ENCODE data around the gene RASGRF1. TPM values are rescaled to one million over a fixed set of nuclear protein-coding genes. Genes with fewer than 3 reads are reported as not detected.

The RASGRF1 gene
- total and polyA plus RNA-seq, 12 donors = under 0.01 to 0.86 (median 0.37) TPM; not detected in 9

DNA sequence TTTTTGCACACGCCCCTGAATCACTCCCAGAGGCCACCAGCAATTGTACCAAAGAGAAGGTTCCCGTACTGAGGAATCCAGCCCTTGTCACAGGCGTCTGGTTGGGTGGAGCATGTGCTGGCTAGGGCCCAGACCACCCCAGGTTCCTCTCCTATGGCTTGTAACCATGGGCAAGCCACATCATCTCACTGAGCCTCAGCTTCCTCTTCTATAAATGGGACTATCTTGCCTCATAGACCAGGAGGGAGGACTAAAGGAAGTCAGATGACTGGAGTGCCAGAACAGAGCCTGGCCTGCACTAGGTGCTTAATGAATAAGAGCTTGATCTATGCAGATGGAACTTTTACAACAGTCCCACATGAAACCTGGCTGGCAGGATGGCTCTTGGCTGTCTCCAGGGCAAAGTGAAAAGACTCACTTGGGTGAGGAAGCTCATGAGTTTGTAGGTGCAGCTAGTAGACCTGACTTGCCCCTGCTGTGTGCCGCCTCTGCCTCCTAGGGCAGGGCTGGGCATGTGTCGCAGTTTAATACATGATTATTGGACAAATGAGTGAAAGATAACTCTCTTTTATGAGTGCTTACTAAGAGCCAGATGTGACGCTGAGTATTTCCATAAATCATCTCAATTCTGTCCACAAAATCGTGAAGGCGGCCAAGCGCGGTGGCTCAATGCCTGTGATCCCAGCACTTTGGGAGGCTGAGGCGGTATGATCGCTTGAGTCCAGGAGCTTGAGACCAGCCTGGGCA lies 175.1 kb downstream of the RASGRF1 start:
- DNase-seq (no peak), ATAC-seq (peak; percentile 26 to 81 (median 64))
- TF ChIP-seq CTCF (IDR thresholded peaks at IDR 0.05) = no peak
- peaks cover 8 to 72% (median 28%) of the 10 kb centered on the region in 9 donors for H3K4me1 ChIP-seq
- intact Hi-C loops (cut with DNase I) = loop anchor here in 3 of 10 donors (2.0 to 10.0 kb wide), 4 partner anchors 19 to 259 kb away; no protein-coding TSS in a partner anchor
- no peak overlapping the region for H3K4me3 ChIP-seq
- H3K36me3 ChIP-seq = peaks cover 0 to 88% (median 24%) of the 10 kb centered on the region in 9 donors
- H3K9me3 ChIP-seq = no peaks in the 10 kb centered on the region
- H3K27me3 ChIP-seq = no peaks in the 10 kb centered on the region
- 86% methylated on average over 12 of the region's 12 CpGs for WGBS, 2 donors
- H3K27ac ChIP-seq = peak overlapping the region in 3 of 10 donors; percentile 7 to 71 (median 9)

GRCh38 chr15:78914027-78914764 lies 176.4 kb downstream of the RASGRF1 start:
- ATAC-seq (peak; percentile 20 to 82 (median 36)), DNase-seq (peak in 1 of 2 donors; percentile 27)
- intact Hi-C loops (cut with DNase I) = loop anchor here in 6 of 10 donors (2.0 to 10.0 kb wide), 7 partner anchors 21 to 268 kb away; no protein-coding TSS in a partner anchor
- Histone ChIP-seq H3K27ac (peak overlapping the region in 4 of 10 donors; percentile 6 to 71 (median 22)), H3K36me3 (peaks cover 0 to 89% (median 19%) of the 10 kb centered on the region in 9 donors), H3K4me3 (no peak overlapping the region), H3K4me1 (peaks cover 8 to 79% (median 28%) of the 10 kb centered on the region in 9 donors), H3K9me3 (no peaks in the 10 kb centered on the region), H3K27me3 (no peaks in the 10 kb centered on the region)
- peak in 8 of 9 donors; percentile 40 to 67 (median 48) for TF ChIP-seq CTCF (IDR thresholded peaks at IDR 0.05)
- WGBS, 2 donors = 40 to 54% methylated on average over 13 of the region's 13 CpGs

DNA sequence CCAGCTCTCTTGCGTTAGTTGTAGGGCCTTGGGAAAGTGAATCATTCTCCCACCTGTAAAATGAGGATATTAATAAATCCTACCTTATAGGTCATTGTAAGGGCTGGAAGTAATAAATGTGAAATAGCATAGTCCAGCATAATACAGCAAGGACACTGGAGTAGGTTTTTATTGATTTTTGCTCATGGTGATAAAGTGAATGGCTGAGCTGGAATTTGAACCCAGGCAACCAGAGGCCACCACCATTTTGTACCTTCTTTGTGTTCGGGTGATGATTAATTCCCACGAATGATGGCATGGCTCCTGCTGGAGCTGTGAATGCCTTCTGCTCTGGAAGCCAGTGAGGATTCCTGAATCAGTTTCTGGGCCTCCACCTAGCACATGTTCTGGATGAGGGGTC lies 177.6 kb downstream of the RASGRF1 start:
- 90 to 97% methylated on average over 3 of the region's 3 CpGs for WGBS, 2 donors
- Histone ChIP-seq H3K9me3 (no peaks in the 10 kb centered on the region), H3K27ac (no peak overlapping the region), H3K4me3 (no peak overlapping the region), H3K36me3 (peaks cover 0 to 90% (median 13%) of the 10 kb centered on the region in 9 donors), H3K4me1 (peaks cover 8 to 84% (median 32%) of the 10 kb centered on the region in 9 donors), H3K27me3 (no peaks in the 10 kb centered on the region)
- no peak for TF ChIP-seq CTCF (IDR thresholded peaks at IDR 0.05)
- no peak for ATAC-seq
- no peak for DNase-seq
- intact Hi-C loops (cut with DNase I) = loop anchor here in 7 of 10 donors (2.0 to 10.0 kb wide), 6 partner anchors 64 to 269 kb away; no protein-coding TSS in a partner anchor

GRCh38 chr15:78912316-78912715 lies 178.3 kb downstream of the RASGRF1 start:
- H3K4me3 ChIP-seq = no peak overlapping the region
- H3K27ac ChIP-seq = no peak overlapping the region
- no peak for ATAC-seq
- H3K36me3 ChIP-seq = peaks cover 0 to 91% (median 13%) of the 10 kb centered on the region in 9 donors
- no peaks in the 10 kb centered on the region for H3K9me3 ChIP-seq
- H3K4me1 ChIP-seq = peaks cover 8 to 82% (median 32%) of the 10 kb centered on the region in 9 donors
- intact Hi-C loops (cut with DNase I) = loop anchor here in 7 of 10 donors (1.0 to 10.0 kb wide), 7 partner anchors 65 to 272 kb away; no protein-coding TSS in a partner anchor
- DNase-seq = no peak
- 93 to 96% methylated on average over 2 of the region's 2 CpGs for WGBS, 2 donors
- H3K27me3 ChIP-seq = no peaks in the 10 kb centered on the region
- TF ChIP-seq CTCF (IDR thresholded peaks at IDR 0.05) = no peak

Data from heart right ventricle (tissue), 16 donors.